TTC549 (cell line): Measurements from ENCODE around the gene GRID1.
"Not testable (repeated sequence)": the region's sequence is repeated elsewhere in the genome, so short reads cannot be mapped to it uniquely, and the experiment has no call there.

ENCODE experiments used
- FAIRE-seq: peaks from 2 replicates; lab custom pipeline; 2012; peaks lifted over from hg19 to GRCh38; lab: Jason Lieb, UNC

The GRID1 gene

GRCh38 chr10:85861513-85862197 lies 504.9 kb downstream of the GRID1 start:
- FAIRE-seq, result no peak

GRCh38 chr10:85859859-85860258 lies 506.7 kb downstream of the GRID1 start:
- FAIRE-seq, result no peak

- FAIRE-seq, result no peak
Measured at GRCh38 chr10:85858776-85859515, 507.6 kb downstream of the GRID1 start.

- no peak for FAIRE-seq
Measured at GRCh38 chr10:85857791-85858190, 508.8 kb downstream of the GRID1 start.

GRCh38 chr10:85857305-85857704 lies 509.3 kb downstream of the GRID1 start:
- no peak for FAIRE-seq

- no peak for FAIRE-seq
Measured at GRCh38 chr10:85851934-85852333, 514.7 kb downstream of the GRID1 start.

- FAIRE-seq, result no peak
Measured at GRCh38 chr10:85851325-85851724, 515.3 kb downstream of the GRID1 start.

- no peak for FAIRE-seq
Measured at GRCh38 chr10:85850736-85851135, 515.9 kb downstream of the GRID1 start.

- no peak for FAIRE-seq
Measured at GRCh38 chr10:85849315-85849714, 517.3 kb downstream of the GRID1 start.

- no peak for FAIRE-seq
Measured at GRCh38 chr10:85848756-85849155, 517.8 kb downstream of the GRID1 start.

- FAIRE-seq, result no peak
Measured at GRCh38 chr10:85847085-85847484, 519.5 kb downstream of the GRID1 start.

GRCh38 chr10:85838660-85839059 lies 527.9 kb downstream of the GRID1 start:
- not testable (repeated sequence) for FAIRE-seq

- no peak for FAIRE-seq
Measured at GRCh38 chr10:85832988-85833387, 533.6 kb downstream of the GRID1 start.

GRCh38 chr10:85831422-85831821 lies 535.2 kb downstream of the GRID1 start:
- FAIRE-seq, result no peak

GRCh38 chr10:85826377-85826776 lies 540.2 kb downstream of the GRID1 start:
- no peak for FAIRE-seq

GRCh38 chr10:85811405-85811804 lies 555.2 kb downstream of the GRID1 start:
- FAIRE-seq, result no peak

- no peak for FAIRE-seq
Measured at GRCh38 chr10:85810674-85811073, 555.9 kb downstream of the GRID1 start.

GRCh38 chr10:85795460-85795859 lies 571.1 kb downstream of the GRID1 start:
- no peak for FAIRE-seq

- no peak for FAIRE-seq
Measured at GRCh38 chr10:85794553-85794952, 572.0 kb downstream of the GRID1 start.

GRCh38 chr10:85792533-85792858 lies 574.1 kb downstream of the GRID1 start:
- no peak for FAIRE-seq

- FAIRE-seq, result no peak
Measured at GRCh38 chr10:85791818-85792532, 574.6 kb downstream of the GRID1 start.

- FAIRE-seq, result no peak
Measured at GRCh38 chr10:85789982-85790789, 576.4 kb downstream of the GRID1 start.

GRCh38 chr10:85789125-85789524 lies 577.5 kb downstream of the GRID1 start:
- no peak for FAIRE-seq
